CD4-positive, alpha-beta T cell (primary cell): ENCODE data around the gene DYNLT1. TPM values are rescaled to one million over a fixed set of nuclear protein-coding genes. Genes with fewer than 3 reads are reported as not detected.

ENCODE experiments used
- ATAC-seq: fragments of 200-7000 bp; cut with Tn5 transposase; one replicate; pipeline ENCODE4 v1.10.0; 2022; ENCODE audit warnings: mild to moderate bottlenecking; ENCODE audit not compliant: poor library complexity
- CTCF ChIA-PET: fragments of 350-600 bp; sonication (Branson Sonifier 250); formaldehyde crosslinking; loops from one replicate; lab custom pipeline; 2021; ENCODE audit warnings: antibody characterized with exemption, inconsistent platforms; lab: Charles Lee
- POLR2A ChIA-PET: fragments of 350-600 bp; sonication (Branson Sonifier 250); formaldehyde crosslinking; loops from one replicate; lab custom pipeline; 2021; ENCODE audit warnings: antibody characterized with exemption, inconsistent platforms; lab: Charles Lee
- DNase-seq, 14 experiments: peaks; one replicate each; pipeline ENCODE4 v3.0.0-alpha.2; 2013 to 2020; ENCODE audit warnings: mixed read lengths in 2 of 14
- H3K27ac ChIP-seq, 2 donors: one replicate each; pipeline versions ENCODE4 v1.5.1 to v1.7.0; 2013; ENCODE audit warnings: low read length in 2 of 2, low read depth in 1 of 2, mild to moderate bottlenecking in 1 of 2
- H3K27me3 ChIP-seq, 2 experiments: 1 replicate in 1 of 2; 2 replicates in 1 of 2; pipeline versions ENCODE4 v1.6.1 to v1.7.0; 2013; ENCODE audit warnings: low read length in 2 of 2, control low read depth in 1 of 2, mild to moderate bottlenecking in 1 of 2, moderate library complexity in 1 of 2; ENCODE audit not compliant: insufficient read depth in 2 of 2, control insufficient read depth in 1 of 2
- H3K36me3 ChIP-seq: one replicate; pipeline ENCODE4 v1.6.1; 2013; ENCODE audit warnings: low read length, control low read depth; ENCODE audit not compliant: insufficient read depth
- H3K4me1 ChIP-seq: one replicate; pipeline ENCODE4 v1.6.1; 2013; ENCODE audit warnings: low read length, control low read depth; ENCODE audit not compliant: insufficient read depth
- H3K4me3 ChIP-seq: one replicate; pipeline ENCODE4 v1.5.1; 2013; ENCODE audit warnings: mild to moderate bottlenecking, low read length, moderate library complexity
- H3K9me3 ChIP-seq, 2 experiments: 1 replicate in 1 of 2; 2 replicates in 1 of 2; pipeline versions ENCODE4 v1.6.1 to v1.7.0; 2013; ENCODE audit warnings: low read length in 2 of 2, mild to moderate bottlenecking in 2 of 2, control low read depth in 1 of 2, moderate library complexity in 1 of 2; ENCODE audit not compliant: control insufficient read depth in 1 of 2, insufficient read depth in 1 of 2
- H3K27ac Mint-ChIP-seq: one replicate; pipeline ENCODE4 v1.8.0; 2020; ENCODE audit warnings: mixed read lengths
- H3K27me3 Mint-ChIP-seq: one replicate; pipeline ENCODE4 v1.8.0; 2021; ENCODE audit warnings: mixed read lengths
- H3K36me3 Mint-ChIP-seq: one replicate; pipeline ENCODE4 v1.8.0; 2021; ENCODE audit warnings: low read depth, mixed read lengths
- H3K4me1 Mint-ChIP-seq: one replicate; pipeline ENCODE4 v1.8.0; 2021; ENCODE audit warnings: low read depth, mixed read lengths
- H3K4me3 Mint-ChIP-seq: one replicate; pipeline ENCODE4 v1.8.0; 2020; ENCODE audit warnings: mild to moderate bottlenecking, mixed read lengths
- H3K9me3 Mint-ChIP-seq: one replicate; pipeline ENCODE4 v1.8.0; 2020; ENCODE audit warnings: mixed read lengths
- CTCF ChIP-seq: fragments of 200-600 bp; IDR thresholded peaks from one replicate; pipeline ENCODE4 v1.8.0; 2022; ENCODE audit warnings: antibody characterized with exemption, mild to moderate bottlenecking
- intact Hi-C, 2 experiments: fragments of 100-400 bp; cut with DNase I in 1 of 2; cut with micrococcal nuclease in 1 of 2; formaldehyde crosslinking; loops; one replicate each; pipeline versions ENCODE4 v1.15.1 to v1.9.0; 2023 to 2025; cut with DNase I, micrococcal nuclease
- total RNA-seq, 174 experiments: library from RNA in 2 of 174; stranded (reverse) in 2 of 174; gene quantifications; one replicate each; pipeline ENCODE4 v1.2.3 and lab custom pipeline; 2021 to 2026

The DYNLT1 gene
- total RNA-seq, 2 experiments from 2014 or later = 170 to 182 TPM

GRCh38 chr6:158686791-158687381 lies 42.3 kb upstream of the DYNLT1 start:
- intact Hi-C loops = loop anchor here in 1 of 2 experiments (1.0 kb wide), 2 partner anchors 34 to 38 kb away; no protein-coding TSS in a partner anchor
- Histone ChIP-seq H3K27ac (peak overlapping the region; percentile 76 to 89), H3K27me3 (no peaks in the 10 kb centered on the region), H3K4me3 (peak overlapping the region; percentile 13), H3K36me3 (peaks cover 16% of the 10 kb centered on the region), H3K4me1 (peaks cover 58% of the 10 kb centered on the region), H3K9me3 (no peaks in the 10 kb centered on the region)
- Mint-ChIP-seq H3K27ac (peak overlapping the region; percentile 95), H3K9me3 (no peaks in the 10 kb centered on the region), H3K27me3 (no peaks in the 10 kb centered on the region), H3K36me3 (peaks cover 51% of the 10 kb centered on the region), H3K4me3 (peak overlapping the region; percentile 22), H3K4me1 (peaks cover 54% of the 10 kb centered on the region)
- ATAC-seq (peak; percentile 94), DNase-seq (peak in 11 of 14 experiments; percentile 7 to 92 (median 49))
- CTCF ChIA-PET = no interaction called here
- POLR2A ChIA-PET = interaction anchor here (2.0 to 3.0 kb wide), 2 partner anchors 24 to 43 kb away, joined by 9 to 11 read pairs; partner anchors contain the start of gene DYNLT1
- TF ChIP-seq CTCF = no peak

- Mint-ChIP-seq H3K36me3 (peaks cover 53% of the 10 kb centered on the region), H3K9me3 (no peaks in the 10 kb centered on the region), H3K4me3 (peak overlapping the region; percentile 22), H3K4me1 (peaks cover 51% of the 10 kb centered on the region), H3K27ac (peak overlapping the region; percentile 95), H3K27me3 (no peaks in the 10 kb centered on the region)
- DNase-seq (no peak), ATAC-seq (no peak)
- peak overlapping the region; percentile 52 to 89 for H3K27ac ChIP-seq
- H3K9me3 ChIP-seq = no peaks in the 10 kb centered on the region
- intact Hi-C loops = no loop called here
- no peak for TF ChIP-seq CTCF
- no peak overlapping the region for H3K4me3 ChIP-seq
- ChIA-PET POLR2A (interaction anchor here (2.0 to 3.0 kb wide), 2 partner anchors 24 to 43 kb away, joined by 9 to 11 read pairs; partner anchors contain the start of gene DYNLT1), CTCF (no interaction called here)
- peaks cover 55% of the 10 kb centered on the region for H3K4me1 ChIP-seq
- H3K36me3 ChIP-seq = peaks cover 16% of the 10 kb centered on the region
- H3K27me3 ChIP-seq = no peaks in the 10 kb centered on the region
Measured at GRCh38 chr6:158686311-158686710, 41.8 kb upstream of the DYNLT1 start.

GRCh38 chr6:158684745-158685324 lies 40.3 kb upstream of the DYNLT1 start:
- Mint-ChIP-seq H3K4me1 (peaks cover 49% of the 10 kb centered on the region), H3K27ac (peak overlapping the region; percentile 7), H3K9me3 (no peaks in the 10 kb centered on the region), H3K36me3 (peaks cover 66% of the 10 kb centered on the region), H3K27me3 (no peaks in the 10 kb centered on the region), H3K4me3 (no peak overlapping the region)
- Histone ChIP-seq H3K4me1 (peaks cover 44% of the 10 kb centered on the region), H3K9me3 (no peaks in the 10 kb centered on the region), H3K27me3 (no peaks in the 10 kb centered on the region), H3K4me3 (no peak overlapping the region), H3K27ac (no peak overlapping the region), H3K36me3 (peaks cover 19% of the 10 kb centered on the region)
- ATAC-seq = no peak
- ChIA-PET CTCF (interaction anchor here (0.7 to 1.2 kb wide), 2 partner anchors 121 to 185 kb away, joined by 4 read pairs; no protein-coding TSS in a partner anchor), POLR2A (interaction anchor here (0.9 to 3.0 kb wide), 2 partner anchors 22 kb away, joined by 3 to 9 read pairs; no protein-coding TSS in a partner anchor)
- TF ChIP-seq CTCF = no peak
- intact Hi-C loops = no loop called here
- DNase-seq = no peak
